Liver (tissue), 9 donors: ENCODE results near the gene ZBTB45. TPM values are rescaled to one million over a fixed set of nuclear protein-coding genes. Genes with fewer than 3 reads are reported as not detected.

Experiments used
- DNase-seq: peaks from one replicate; pipeline ENCODE4 v3.0.0-alpha.2; 2017; ENCODE audit warnings: low spot score
- H3K27ac ChIP-seq, 2 donors: one replicate each; pipeline ENCODE4 v1.7.0; 2013; ENCODE audit warnings: inconsistent platforms in 2 of 2, low read length in 2 of 2, control low read depth in 1 of 2, low read depth in 1 of 2, mild to moderate bottlenecking in 1 of 2
- H3K27me3 ChIP-seq, 4 donors: one replicate each; pipeline versions ENCODE4 v1.6.1 to v1.7.0; 2013; ENCODE audit warnings: low read length in 3 of 4, inconsistent platforms in 1 of 4, mild to moderate bottlenecking in 1 of 4, moderate library complexity in 1 of 4; ENCODE audit not compliant: control insufficient read depth in 4 of 4, insufficient read depth in 4 of 4
- H3K36me3 ChIP-seq, 4 donors: one replicate each; pipeline versions ENCODE4 v1.6.1 to v1.7.0; 2013; ENCODE audit warnings: low read length in 3 of 4, mild to moderate bottlenecking in 3 of 4, low read depth in 1 of 4, moderate library complexity in 1 of 4; ENCODE audit not compliant: control insufficient read depth in 4 of 4, insufficient read depth in 3 of 4
- H3K4me1 ChIP-seq, 4 donors: one replicate each; pipeline versions ENCODE4 v1.6.1 to v1.7.0; 2013; ENCODE audit warnings: low read length in 3 of 4, mild to moderate bottlenecking in 3 of 4, moderate library complexity in 1 of 4; ENCODE audit not compliant: control insufficient read depth in 4 of 4, insufficient read depth in 4 of 4
- H3K4me3 ChIP-seq, 3 donors: one replicate each; pipeline versions ENCODE4 v1.6.1 to v1.7.0; 2013; ENCODE audit warnings: low read length in 3 of 3, control low read depth in 1 of 3, low read depth in 1 of 3, mild to moderate bottlenecking in 1 of 3
- H3K9ac ChIP-seq, 2 donors: one replicate each; pipeline ENCODE4 v1.7.0; 2013; ENCODE audit warnings: low read length in 2 of 2, mild to moderate bottlenecking in 2 of 2, moderate library complexity in 2 of 2, control low read depth in 1 of 2, low read depth in 1 of 2
- H3K9me3 ChIP-seq, 4 donors: one replicate each; pipeline versions ENCODE4 v1.6.1 to v1.7.0; 2013; ENCODE audit warnings: low read length in 3 of 4; ENCODE audit not compliant: control insufficient read depth in 4 of 4
- ATF3 ChIP-seq: IDR thresholded peaks from 2 replicates; pipeline ENCODE4 v1.6.1; 2016; ENCODE audit warnings: antibody characterized with exemption
- CTCF ChIP-seq: fragments of 150-350 bp; IDR thresholded peaks from 2 replicates; pipeline ENCODE4 v1.5.1; 2017; ENCODE audit warnings: improper control_type of control experiment, low read depth, low read length; ENCODE audit not compliant: missing input control
- EGR1 ChIP-seq, 2 donors: IDR thresholded peaks; 2 replicates each; pipeline ENCODE4 v1.6.1; 2016 to 2018; ENCODE audit warnings: antibody characterized with exemption in 2 of 2, low read depth in 2 of 2
- FOXA1 ChIP-seq: IDR thresholded peaks from 2 replicates; pipeline ENCODE4 v1.6.1; 2016; ENCODE audit warnings: antibody characterized with exemption
- FOXA2 ChIP-seq: IDR thresholded peaks from 2 replicates; pipeline ENCODE4 v1.6.1; 2016; ENCODE audit warnings: antibody characterized with exemption
- GABPA ChIP-seq, 2 donors: IDR thresholded peaks in 1 of 2; conservative IDR thresholded peaks in 1 of 2; 2 replicates each; pipeline ENCODE4 v1.6.1; 2016; ENCODE audit warnings: antibody characterized with exemption in 2 of 2, mild to moderate bottlenecking in 1 of 2, moderate library complexity in 1 of 2
- HNF4A ChIP-seq, 2 donors: conservative IDR thresholded peaks; 2 replicates each; pipeline ENCODE4 v1.6.1; 2016; ENCODE audit warnings: antibody characterized with exemption in 2 of 2, mild to moderate bottlenecking in 2 of 2
- HNF4G ChIP-seq: IDR thresholded peaks from 2 replicates; pipeline ENCODE4 v1.6.1; 2016; ENCODE audit warnings: antibody characterized with exemption
- JUND ChIP-seq, 2 donors: IDR thresholded peaks; 2 replicates each; pipeline ENCODE4 v1.6.1; 2016; ENCODE audit warnings: antibody characterized with exemption in 2 of 2
- MAX ChIP-seq: IDR thresholded peaks from 2 replicates; pipeline ENCODE4 v1.6.1; 2016; ENCODE audit warnings: antibody characterized with exemption
- NR2F2 ChIP-seq: IDR thresholded peaks from 2 replicates; pipeline ENCODE4 v1.6.1; 2016; ENCODE audit warnings: antibody characterized with exemption
- RAD21 ChIP-seq, 2 donors: IDR thresholded peaks; 2 replicates each; pipeline ENCODE4 v1.6.1; 2016; ENCODE audit warnings: antibody characterized with exemption in 2 of 2, mild to moderate bottlenecking in 2 of 2
- REST ChIP-seq: IDR thresholded peaks from 2 replicates; pipeline ENCODE4 v1.6.1; 2016; ENCODE audit warnings: antibody characterized with exemption, mild to moderate bottlenecking
- RXRA ChIP-seq, 2 donors: IDR thresholded peaks; 2 replicates each; pipeline ENCODE4 v1.6.1; 2017 to 2018; ENCODE audit warnings: antibody characterized with exemption in 2 of 2, mild to moderate bottlenecking in 1 of 2
- SP1 ChIP-seq: IDR thresholded peaks from 2 replicates; pipeline ENCODE4 v1.6.1; 2018; ENCODE audit warnings: antibody characterized with exemption, mild to moderate bottlenecking
- TAF1 ChIP-seq: conservative IDR thresholded peaks from 2 replicates; pipeline ENCODE4 v1.6.1; 2016; ENCODE audit warnings: antibody characterized with exemption, mild to moderate bottlenecking
- YY1 ChIP-seq: IDR thresholded peaks from 2 replicates; pipeline ENCODE4 v1.6.1; 2016; ENCODE audit warnings: antibody characterized with exemption, mild to moderate bottlenecking
- ZBTB33 ChIP-seq: IDR thresholded peaks from 2 replicates; pipeline ENCODE4 v1.6.1; 2016; ENCODE audit warnings: antibody characterized with exemption
- WGBS: extraction: QIAGEN DNeasy Blood & Tissue Kit; methylation state at CpG from one replicate; pipeline ENCODE4 v1.1.7; 2013; 5-methylcytosine and 5-hydroxymethylcytosine counted together
- polyA plus RNA-seq, 2 donors: library from polyadenylated mRNA; stranded (reverse) in 1 of 2; unstranded in 1 of 2; fragments of 200-250 nt in 1 of 2; fragments of >200 nt in 1 of 2; fragmentation: Nextera tagmentation in 1 of 2; extraction: Ambion mirVana in 1 of 2; gene quantifications; one replicate each; pipeline versions ENCODE4 v1.2.1 to v1.2.3, GENCODE V29; 2013 to 2015
- total RNA-seq, 2 donors: library from RNA; depleted of rRNA; stranded (reverse); fragments of >200 nt; gene quantifications; one replicate each; pipeline ENCODE4 v1.2.3, GENCODE V29; 2014
- donor health status: healthy.
- donor health status: healthy.
- donor health status: healthy.
- donor health status: healthy.
- donor health status: healthy.

The ZBTB45 gene
- total and polyA plus RNA-seq, 4 donors, result 2.1 to 4.0 (median 2.7) TPM

GRCh38 chr19:58553799-58554493 lies 34.3 kb upstream of the ZBTB45 start (continued):
- TF ChIP-seq CTCF (no peak), ATF3 (no peak)

- Histone ChIP-seq H3K27me3 (no peaks in the 10 kb centered on the region), H3K9ac (no peak overlapping the region), H3K4me3 (no peak overlapping the region), H3K9me3 (no peaks in the 10 kb centered on the region), H3K4me1 (peaks cover 10 to 35% (median 31%) of the 10 kb centered on the region in 4 donors), H3K36me3 (peaks cover 25 to 58% (median 47%) of the 10 kb centered on the region in 4 donors), H3K27ac (no peak overlapping the region)
- 95% methylated on average over 2 of the region's 2 CpGs for WGBS
- no peak for DNase-seq
- no peak for TF ChIP-seq RAD21 (IDR thresholded peaks at IDR 0.05)
- TF ChIP-seq NR2F2, result no peak
- no peak for TF ChIP-seq SP1
- TF ChIP-seq FOXA1, result no peak
- no peak for TF ChIP-seq HNF4G
- TF ChIP-seq JUND (IDR thresholded peaks at IDR 0.05), result no peak
- TF ChIP-seq HNF4A (conservative IDR thresholded peaks at IDR 0.05), result no peak
- TF ChIP-seq REST, result no peak
- TF ChIP-seq CTCF, result no peak
- no peak for TF ChIP-seq FOXA2
- no peak for TF ChIP-seq GABPA (IDR thresholded peaks at IDR 0.05 in 1 of 2, conservative IDR thresholded peaks at IDR 0.05 in 1 of 2)
- no peak for TF ChIP-seq RXRA (IDR thresholded peaks at IDR 0.05)
- no peak for TF ChIP-seq ZBTB33
- no peak for TF ChIP-seq YY1
- TF ChIP-seq MAX, result no peak
- no peak for TF ChIP-seq TAF1
- TF ChIP-seq ATF3, result no peak
- TF ChIP-seq EGR1 (IDR thresholded peaks at IDR 0.05; ENCODE audit: low read depth in 2 of 2), result no peak
Observed at GRCh38 chr19:58552655-58553054, 33.0 kb upstream of the ZBTB45 start.
